SK-N-SH (cell line): ENCODE results near the gene CLASP2. TPM values are rescaled to one million over a fixed set of nuclear protein-coding genes. Genes with fewer than 3 reads are reported as not detected.
"Not testable (repeated sequence)": the region's sequence is repeated elsewhere in the genome, so short reads cannot be mapped to it uniquely, and the experiment has no call there.

Experiments
- CTCF ChIA-PET: fragments of 300-600, 350-600 bp; formaldehyde crosslinking; extraction: SDS; loops from one replicate; lab custom pipeline; 2021; lab: Yijun Ruan, JAX
- POLR2A ChIA-PET: fragments of 350-600 bp; sonication (Branson Sonifier 250); formaldehyde crosslinking; extraction: SDS; loops from one replicate; lab custom pipeline; 2020; ENCODE audit warnings: antibody characterized with exemption, inconsistent platforms; lab: Yijun Ruan, JAX
- DNase-seq: peaks from one replicate; pipeline ENCODE4 v3.0.0; 2012
- H2AFZ ChIP-seq: fragments of 200-600 bp; sonication (generic); 2 replicates; pipeline ENCODE4 v1.8.1; 2016; ENCODE audit warnings: antibody characterized with exemption, mild to moderate bottlenecking, low read depth
- H3F3A ChIP-seq: fragments of 200-600 bp; sonication (generic); replicated peaks from 2 replicates; pipeline ENCODE3; 2016; ENCODE audit warnings: antibody characterized with exemption, mild to moderate bottlenecking; ENCODE audit not compliant: insufficient read depth
- H3K27ac ChIP-seq, 2 experiments: fragments of 200-500 bp in 1 of 2; fragments of 200-600 bp in 1 of 2; sonication (Bioruptor generic) in 1 of 2; sonication (generic), shearing (Covaris generic) in 1 of 2; 2 replicates each; pipeline versions ENCODE4 v1.5.1 to v1.6.1; 2014 to 2016; ENCODE audit warnings: low read depth in 2 of 2, inconsistent platforms in 1 of 2, low read length in 1 of 2, mild to moderate bottlenecking in 1 of 2, mixed read lengths in 1 of 2
- H3K27me3 ChIP-seq: fragments of 200-600 bp; sonication (generic), shearing (Covaris generic); 2 replicates; pipeline ENCODE4 v1.6.1; 2016; ENCODE audit warnings: mixed run types; ENCODE audit not compliant: insufficient read depth
- H3K36me3 ChIP-seq, 2 experiments: fragments of 200-500 bp in 1 of 2; fragments of 200-600 bp in 1 of 2; sonication (Bioruptor generic) in 1 of 2; sonication (generic) in 1 of 2; replicated peaks in 1 of 2; 2 replicates each; pipeline versions ENCODE3 to v1.5.1; 2014 to 2016; ENCODE audit warnings: low read length in 1 of 2, mild to moderate bottlenecking in 1 of 2; ENCODE audit not compliant: insufficient read depth in 2 of 2, control insufficient read depth in 1 of 2
- H3K4me1 ChIP-seq, 2 experiments: fragments of 200-500 bp in 1 of 2; fragments of 200-600 bp in 1 of 2; sonication (Bioruptor generic) in 1 of 2; sonication (generic), shearing (Covaris generic) in 1 of 2; 2 replicates each; pipeline versions ENCODE4 v1.5.1 to v1.6.1; 2014 to 2016; ENCODE audit warnings: low read depth in 1 of 2, low read length in 1 of 2, mixed run types in 1 of 2; ENCODE audit not compliant: insufficient read depth in 2 of 2, control insufficient read depth in 1 of 2
- H3K4me2 ChIP-seq: fragments of 200-600 bp; sonication (generic), shearing (Covaris generic); 2 replicates; pipeline ENCODE4 v1.6.1; 2017; ENCODE audit warnings: mixed run types
- H3K4me3 ChIP-seq, 2 experiments: fragments of 200-500 bp in 1 of 2; fragments of 200-600 bp in 1 of 2; sonication (Bioruptor generic) in 1 of 2; sonication (generic), shearing (Covaris generic) in 1 of 2; 2 replicates each; pipeline versions ENCODE4 v1.5.1 to v1.8.1; 2014 to 2016; ENCODE audit warnings: low read depth in 2 of 2, inconsistent platforms in 1 of 2, low read length in 1 of 2, mild to moderate bottlenecking in 1 of 2, mixed read lengths in 1 of 2, moderate library complexity in 1 of 2
- H3K79me2 ChIP-seq: fragments of 200-600 bp; sonication (generic); 2 replicates; pipeline ENCODE4 v1.8.1; 2017; ENCODE audit warnings: mild to moderate bottlenecking; ENCODE audit not compliant: insufficient read depth
- H3K9ac ChIP-seq: fragments of 200-600 bp; sonication (generic); 2 replicates; pipeline ENCODE4 v1.6.1; 2017; ENCODE audit warnings: mixed run types
- H3K9me2 ChIP-seq: fragments of 200-600 bp; sonication (generic); 2 replicates; pipeline ENCODE4 v1.6.1; 2017; ENCODE audit warnings: mixed run types
- H3K9me3 ChIP-seq: fragments of 200-600 bp; sonication (generic); 2 replicates; pipeline ENCODE4 v1.6.1; 2017; ENCODE audit warnings: mixed run types, mild to moderate bottlenecking, moderate library complexity
- H4K20me1 ChIP-seq: fragments of 200-600 bp; sonication (generic); 2 replicates; pipeline ENCODE4 v1.6.1; 2017; ENCODE audit warnings: mild to moderate bottlenecking, mixed run types; ENCODE audit not compliant: insufficient read depth
- ELF1 ChIP-seq: IDR thresholded peaks from 2 replicates; pipeline ENCODE4 v1.4.0; 2012
- EP300 ChIP-seq, 2 experiments: IDR thresholded peaks; 2 replicates each; pipeline versions ENCODE4 v1.4.0 to v1.6.1; 2012; ENCODE audit warnings: borderline replicate concordance in 1 of 2, low read depth in 1 of 2, low read length in 1 of 2
- EZH2phosphoT487 ChIP-seq: fragments of 200-600 bp; sonication (generic); IDR thresholded peaks from 2 replicates; pipeline ENCODE4 v1.6.1; 2017; ENCODE audit warnings: low read depth, mixed run types, mild to moderate bottlenecking, antibody characterized with exemption, moderate library complexity, borderline replicate concordance
- FOSL2 ChIP-seq: IDR thresholded peaks from 2 replicates; pipeline ENCODE4 v1.4.0; 2012; ENCODE audit warnings: low read depth, mild to moderate bottlenecking, moderate library complexity, borderline replicate concordance
- FOXJ3 ChIP-seq: sonication (generic); formaldehyde crosslinking; IDR thresholded peaks from 2 replicates; pipeline ENCODE4 v1.5.1; 2020; ENCODE audit warnings: mild to moderate bottlenecking, missing genetic modification reagents
- FOXM1 ChIP-seq: IDR thresholded peaks from 2 replicates; pipeline ENCODE4 v1.4.0; 2012; ENCODE audit warnings: low read depth, mild to moderate bottlenecking
- GABPA ChIP-seq: IDR thresholded peaks from 2 replicates; pipeline ENCODE4 v1.4.0; 2012; ENCODE audit warnings: low read depth, mild to moderate bottlenecking
- IRF3 ChIP-seq: fragments of 150-350 bp; IDR thresholded peaks from 2 replicates; pipeline ENCODE4 v1.6.1; 2016; ENCODE audit warnings: mild to moderate bottlenecking, low read depth, low read length
- JUND ChIP-seq: IDR thresholded peaks from 2 replicates; pipeline ENCODE4 v1.4.0; 2012
- MEF2A ChIP-seq: IDR thresholded peaks from 2 replicates; pipeline ENCODE4 v1.4.0; 2012; ENCODE audit warnings: low read depth, borderline replicate concordance
- RAD21 ChIP-seq: IDR thresholded peaks from 2 replicates; pipeline ENCODE4 v1.6.1; 2012; ENCODE audit warnings: mild to moderate bottlenecking, low read length
- SIN3A ChIP-seq: IDR thresholded peaks from 2 replicates; pipeline ENCODE4 v1.6.1; 2012; ENCODE audit warnings: low read depth, mild to moderate bottlenecking, low read length, moderate library complexity, borderline replicate concordance
- TCF12 ChIP-seq: IDR thresholded peaks from 2 replicates; pipeline ENCODE4 v1.4.0; 2012
- USF2 ChIP-seq: fragments of 150-350 bp; IDR thresholded peaks from 2 replicates; pipeline ENCODE4 v1.6.1; 2017; ENCODE audit warnings: antibody characterized with exemption, low read length, low read depth, borderline replicate concordance
- YY1 ChIP-seq: IDR thresholded peaks from 2 replicates; pipeline ENCODE4 v1.4.0; 2012; ENCODE audit warnings: low read depth, mild to moderate bottlenecking
- ZBTB33 ChIP-seq: IDR thresholded peaks from 2 replicates; pipeline ENCODE4 v1.4.0; 2012; ENCODE audit warnings: low read depth, borderline replicate concordance
- WGBS: methylation state at CpG from one replicate; pipeline ENCODE4 v1.1.6; 2017; ENCODE audit warnings: low lambda C conversion rate; 5-methylcytosine and 5-hydroxymethylcytosine counted together
- polyA plus RNA-seq, 3 experiments: library from polyadenylated mRNA; depleted of rRNA; stranded (reverse); fragments of >200 nt; gene quantifications; 2 replicates each; pipeline ENCODE4 v1.2.3, GENCODE V29; 2012
- TF ChIP-seq, protein P1 (sequence below): fragments of 200-600 bp; sonication (generic); IDR thresholded peaks from 2 replicates; pipeline ENCODE4 v1.6.1; 2017; ENCODE audit warnings: antibody characterized with exemption, mild to moderate bottlenecking, moderate library complexity
- TF ChIP-seq, protein P2 (sequence below): IDR thresholded peaks from 2 replicates; pipeline ENCODE4 v1.6.1; 2012; ENCODE audit warnings: mild to moderate bottlenecking, low read depth, low read length, moderate library complexity
- TF ChIP-seq, protein P3 (sequence below): IDR thresholded peaks from 2 replicates; pipeline ENCODE4 v1.4.0; 2012; ENCODE audit warnings: low read depth, borderline replicate concordance

CLASP2 gene
- polyA plus RNA-seq, 1 of the 3 experiments (the other 2 are of a cell fraction) = 13.2 TPM

- no peaks in the 10 kb centered on the region for H3K36me3 ChIP-seq
- POLR2A ChIA-PET = no interaction called here
- H3K4me2 ChIP-seq = no peak overlapping the region
- no peak overlapping the region for H3K9ac ChIP-seq
- DNase-seq = no peak
- 49% methylated on average over 3 of the region's 19 CpGs for WGBS
- no peaks in the 10 kb centered on the region for H3K9me3 ChIP-seq
- no peak overlapping the region for H2AFZ ChIP-seq
- no peaks in the 10 kb centered on the region for H3K27me3 ChIP-seq
- TF ChIP-seq FOXM1 (no peak), JUND (no peak), SIN3A (no peak), ZBTB33 (no peak), YY1 (no peak), GABPA (no peak), FOSL2 (no peak), ELF1 (no peak), EP300 (IDR thresholded peaks at IDR 0.05; ENCODE audit: borderline replicate concordance in 1 of 2, low read depth in 1 of 2, low read length in 1 of 2) (no peak), FOXJ3 (no peak), MEF2A (no peak), EZH2phosphoT487 (no peak), RAD21 (no peak), USF2 (no peak), IRF3 (no peak), TCF12 (no peak)
- TF ChIP-seq, protein P1, sequence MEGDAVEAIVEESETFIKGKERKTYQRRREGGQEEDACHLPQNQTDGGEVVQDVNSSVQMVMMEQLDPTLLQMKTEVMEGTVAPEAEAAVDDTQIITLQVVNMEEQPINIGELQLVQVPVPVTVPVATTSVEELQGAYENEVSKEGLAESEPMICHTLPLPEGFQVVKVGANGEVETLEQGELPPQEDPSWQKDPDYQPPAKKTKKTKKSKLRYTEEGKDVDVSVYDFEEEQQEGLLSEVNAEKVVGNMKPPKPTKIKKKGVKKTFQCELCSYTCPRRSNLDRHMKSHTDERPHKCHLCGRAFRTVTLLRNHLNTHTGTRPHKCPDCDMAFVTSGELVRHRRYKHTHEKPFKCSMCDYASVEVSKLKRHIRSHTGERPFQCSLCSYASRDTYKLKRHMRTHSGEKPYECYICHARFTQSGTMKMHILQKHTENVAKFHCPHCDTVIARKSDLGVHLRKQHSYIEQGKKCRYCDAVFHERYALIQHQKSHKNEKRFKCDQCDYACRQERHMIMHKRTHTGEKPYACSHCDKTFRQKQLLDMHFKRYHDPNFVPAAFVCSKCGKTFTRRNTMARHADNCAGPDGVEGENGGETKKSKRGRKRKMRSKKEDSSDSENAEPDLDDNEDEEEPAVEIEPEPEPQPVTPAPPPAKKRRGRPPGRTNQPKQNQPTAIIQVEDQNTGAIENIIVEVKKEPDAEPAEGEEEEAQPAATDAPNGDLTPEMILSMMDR = no peak
- TF ChIP-seq, protein P2, sequence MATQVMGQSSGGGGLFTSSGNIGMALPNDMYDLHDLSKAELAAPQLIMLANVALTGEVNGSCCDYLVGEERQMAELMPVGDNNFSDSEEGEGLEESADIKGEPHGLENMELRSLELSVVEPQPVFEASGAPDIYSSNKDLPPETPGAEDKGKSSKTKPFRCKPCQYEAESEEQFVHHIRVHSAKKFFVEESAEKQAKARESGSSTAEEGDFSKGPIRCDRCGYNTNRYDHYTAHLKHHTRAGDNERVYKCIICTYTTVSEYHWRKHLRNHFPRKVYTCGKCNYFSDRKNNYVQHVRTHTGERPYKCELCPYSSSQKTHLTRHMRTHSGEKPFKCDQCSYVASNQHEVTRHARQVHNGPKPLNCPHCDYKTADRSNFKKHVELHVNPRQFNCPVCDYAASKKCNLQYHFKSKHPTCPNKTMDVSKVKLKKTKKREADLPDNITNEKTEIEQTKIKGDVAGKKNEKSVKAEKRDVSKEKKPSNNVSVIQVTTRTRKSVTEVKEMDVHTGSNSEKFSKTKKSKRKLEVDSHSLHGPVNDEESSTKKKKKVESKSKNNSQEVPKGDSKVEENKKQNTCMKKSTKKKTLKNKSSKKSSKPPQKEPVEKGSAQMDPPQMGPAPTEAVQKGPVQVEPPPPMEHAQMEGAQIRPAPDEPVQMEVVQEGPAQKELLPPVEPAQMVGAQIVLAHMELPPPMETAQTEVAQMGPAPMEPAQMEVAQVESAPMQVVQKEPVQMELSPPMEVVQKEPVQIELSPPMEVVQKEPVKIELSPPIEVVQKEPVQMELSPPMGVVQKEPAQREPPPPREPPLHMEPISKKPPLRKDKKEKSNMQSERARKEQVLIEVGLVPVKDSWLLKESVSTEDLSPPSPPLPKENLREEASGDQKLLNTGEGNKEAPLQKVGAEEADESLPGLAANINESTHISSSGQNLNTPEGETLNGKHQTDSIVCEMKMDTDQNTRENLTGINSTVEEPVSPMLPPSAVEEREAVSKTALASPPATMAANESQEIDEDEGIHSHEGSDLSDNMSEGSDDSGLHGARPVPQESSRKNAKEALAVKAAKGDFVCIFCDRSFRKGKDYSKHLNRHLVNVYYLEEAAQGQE = no peak
- TF ChIP-seq, protein P3, sequence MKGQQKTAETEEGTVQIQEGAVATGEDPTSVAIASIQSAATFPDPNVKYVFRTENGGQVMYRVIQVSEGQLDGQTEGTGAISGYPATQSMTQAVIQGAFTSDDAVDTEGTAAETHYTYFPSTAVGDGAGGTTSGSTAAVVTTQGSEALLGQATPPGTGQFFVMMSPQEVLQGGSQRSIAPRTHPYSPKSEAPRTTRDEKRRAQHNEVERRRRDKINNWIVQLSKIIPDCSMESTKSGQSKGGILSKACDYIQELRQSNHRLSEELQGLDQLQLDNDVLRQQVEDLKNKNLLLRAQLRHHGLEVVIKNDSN = no peak
- no peak overlapping the region for H3K27ac ChIP-seq
- CTCF ChIA-PET = no interaction called here
- H4K20me1 ChIP-seq = no peaks in the 10 kb centered on the region
- no peaks in the 10 kb centered on the region for H3K79me2 ChIP-seq
- no peaks in the 10 kb centered on the region for H3F3A ChIP-seq
- H3K9me2 ChIP-seq = no peaks in the 10 kb centered on the region
- no peaks in the 10 kb centered on the region for H3K4me1 ChIP-seq
- no peak overlapping the region for H3K4me3 ChIP-seq
These were observed 264.7 kb downstream of the CLASP2 start for GRCh38 chr3:33453331-33453761.

GRCh38 chr3:33451994-33452393 is 266.1 kb downstream of the CLASP2 start:
- H3K9me3 ChIP-seq = not testable (repeated sequence)

More at GRCh38 chr3:33451994-33452393, 266.1 kb downstream of the CLASP2 start:
- H3K4me1 ChIP-seq, DNase-seq, CTCF ChIA-PET, H3K4me3 ChIP-seq, H4K20me1 ChIP-seq, H2AFZ ChIP-seq, H3K4me2 ChIP-seq, H3K27me3 ChIP-seq, H3K36me3 ChIP-seq, H3K9ac ChIP-seq, H3K27ac ChIP-seq, H3K79me2 ChIP-seq, POLR2A ChIA-PET, H3F3A ChIP-seq, H3K9me2 ChIP-seq: not testable (repeated sequence)
- WGBS = 19% methylated on average over 1 of the region's 1 CpG
